Lower lobe of right lung (tissue), 2 donors: Measurements from ENCODE around the gene PHB1. TPM values are rescaled to one million over a fixed set of nuclear protein-coding genes. Genes with fewer than 3 reads are reported as not detected.

ENCODE experiments used
- ATAC-seq, 2 donors: fragments of 200-7000 bp; cut with Tn5 transposase; one replicate each; pipeline ENCODE4 v1.9.1; 2020 to 2022; ENCODE audit warnings: mild to moderate bottlenecking in 2 of 2, moderate library complexity in 2 of 2
- DNase-seq: peaks from one replicate; pipeline ENCODE4 v3.0.0-alpha.2; 2020
- H3K27ac ChIP-seq: fragments of 200-600 bp; one replicate; pipeline ENCODE4 v1.8.0; 2022
- H3K27me3 ChIP-seq: fragments of 200-600 bp; one replicate; pipeline ENCODE4 v1.8.0; 2022; ENCODE audit warnings: low read depth
- H3K36me3 ChIP-seq: fragments of 200-600 bp; one replicate; pipeline ENCODE4 v1.8.0; 2022; ENCODE audit warnings: mild to moderate bottlenecking
- H3K4me1 ChIP-seq: fragments of 200-600 bp; one replicate; pipeline ENCODE4 v1.8.0; 2022
- H3K4me3 ChIP-seq: fragments of 200-600 bp; one replicate; pipeline ENCODE4 v1.8.0; 2022; ENCODE audit warnings: mild to moderate bottlenecking
- H3K9me3 ChIP-seq: fragments of 200-600 bp; one replicate; pipeline ENCODE4 v1.8.0; 2022
- intact Hi-C: fragments of 100-400 bp; cut with DNase I; formaldehyde crosslinking; loops from one replicate; pipeline ENCODE4 v1.11.0; 2022
- total RNA-seq: library from RNA; stranded (reverse); fragmentation: NEBNext Ultra II Directional; extraction: Animal tissue kit (Norgen Biotek cat#: 25700); gene quantifications from one replicate; pipeline ENCODE4 v1.2.1, GENCODE V29; 2021
- TF ChIP-seq, protein P1 (sequence below): fragments of 200-600 bp; IDR thresholded peaks from one replicate; pipeline ENCODE4 v1.8.0; 2022; ENCODE audit warnings: antibody characterized with exemption, mild to moderate bottlenecking
- donor health status: DM: no; HTN: yes; CAD: no; lungs with severe emphysema.

Gene PHB1
- total RNA-seq, 1 donor from 2014 or later = 113 TPM

DNA sequence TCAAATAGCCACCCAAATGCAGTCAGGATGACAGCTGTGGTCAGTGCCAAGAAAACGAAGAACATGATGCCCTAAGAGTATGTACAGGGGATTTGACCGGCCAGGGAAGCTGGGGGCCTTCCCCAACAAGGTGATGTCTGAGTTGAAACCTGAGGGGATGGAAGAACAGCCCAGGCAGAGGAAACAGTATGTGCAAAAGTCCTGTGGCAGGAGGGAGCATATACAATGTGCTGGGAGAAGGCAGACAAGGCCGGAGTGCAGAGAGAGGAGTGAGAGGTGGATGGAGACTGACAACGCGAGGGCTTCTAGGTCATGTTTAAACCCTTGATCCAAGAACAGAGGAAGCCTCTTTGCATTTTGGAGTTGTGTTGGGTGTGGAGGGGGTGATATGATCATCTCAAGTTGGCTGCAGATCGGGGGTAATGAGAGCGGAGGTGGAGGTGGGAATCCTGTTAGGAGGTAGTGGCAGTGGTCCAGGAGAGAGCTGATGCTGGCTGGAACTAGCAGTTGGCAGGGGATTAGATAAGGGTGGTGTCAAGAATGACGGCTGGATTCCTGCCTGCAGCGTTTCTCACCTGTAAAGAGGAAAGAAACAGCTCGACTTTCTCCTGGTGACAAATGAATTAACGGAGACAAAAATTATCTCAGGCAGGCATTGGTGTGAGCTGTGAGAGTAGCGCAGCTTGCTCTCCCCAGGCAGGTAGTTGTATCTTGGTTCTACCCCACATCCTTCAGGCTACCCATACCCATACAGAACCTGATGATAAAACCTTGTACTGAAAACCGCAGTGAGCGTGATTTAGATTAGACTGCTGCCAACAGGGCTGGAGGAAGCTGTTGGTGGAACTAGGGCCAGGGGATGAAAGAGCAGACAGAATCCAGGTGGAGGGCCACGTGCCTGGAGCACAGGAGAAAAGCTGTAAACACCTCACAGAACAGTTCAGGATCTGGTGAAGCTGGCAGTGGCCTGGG is 43.2 kb upstream of the PHB1 start:
- ATAC-seq = no peak
- no peaks in the 10 kb centered on the region for H3K9me3 ChIP-seq
- TF ChIP-seq, protein P1, sequence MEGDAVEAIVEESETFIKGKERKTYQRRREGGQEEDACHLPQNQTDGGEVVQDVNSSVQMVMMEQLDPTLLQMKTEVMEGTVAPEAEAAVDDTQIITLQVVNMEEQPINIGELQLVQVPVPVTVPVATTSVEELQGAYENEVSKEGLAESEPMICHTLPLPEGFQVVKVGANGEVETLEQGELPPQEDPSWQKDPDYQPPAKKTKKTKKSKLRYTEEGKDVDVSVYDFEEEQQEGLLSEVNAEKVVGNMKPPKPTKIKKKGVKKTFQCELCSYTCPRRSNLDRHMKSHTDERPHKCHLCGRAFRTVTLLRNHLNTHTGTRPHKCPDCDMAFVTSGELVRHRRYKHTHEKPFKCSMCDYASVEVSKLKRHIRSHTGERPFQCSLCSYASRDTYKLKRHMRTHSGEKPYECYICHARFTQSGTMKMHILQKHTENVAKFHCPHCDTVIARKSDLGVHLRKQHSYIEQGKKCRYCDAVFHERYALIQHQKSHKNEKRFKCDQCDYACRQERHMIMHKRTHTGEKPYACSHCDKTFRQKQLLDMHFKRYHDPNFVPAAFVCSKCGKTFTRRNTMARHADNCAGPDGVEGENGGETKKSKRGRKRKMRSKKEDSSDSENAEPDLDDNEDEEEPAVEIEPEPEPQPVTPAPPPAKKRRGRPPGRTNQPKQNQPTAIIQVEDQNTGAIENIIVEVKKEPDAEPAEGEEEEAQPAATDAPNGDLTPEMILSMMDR = no peak
- DNase-seq = no peak
- no peak overlapping the region for H3K4me3 ChIP-seq
- H3K36me3 ChIP-seq = no peaks in the 10 kb centered on the region
- peaks cover 60% of the 10 kb centered on the region for H3K27me3 ChIP-seq
- no peaks in the 10 kb centered on the region for H3K4me1 ChIP-seq
- intact Hi-C loops = no loop called here
- H3K27ac ChIP-seq = no peak overlapping the region

DNA sequence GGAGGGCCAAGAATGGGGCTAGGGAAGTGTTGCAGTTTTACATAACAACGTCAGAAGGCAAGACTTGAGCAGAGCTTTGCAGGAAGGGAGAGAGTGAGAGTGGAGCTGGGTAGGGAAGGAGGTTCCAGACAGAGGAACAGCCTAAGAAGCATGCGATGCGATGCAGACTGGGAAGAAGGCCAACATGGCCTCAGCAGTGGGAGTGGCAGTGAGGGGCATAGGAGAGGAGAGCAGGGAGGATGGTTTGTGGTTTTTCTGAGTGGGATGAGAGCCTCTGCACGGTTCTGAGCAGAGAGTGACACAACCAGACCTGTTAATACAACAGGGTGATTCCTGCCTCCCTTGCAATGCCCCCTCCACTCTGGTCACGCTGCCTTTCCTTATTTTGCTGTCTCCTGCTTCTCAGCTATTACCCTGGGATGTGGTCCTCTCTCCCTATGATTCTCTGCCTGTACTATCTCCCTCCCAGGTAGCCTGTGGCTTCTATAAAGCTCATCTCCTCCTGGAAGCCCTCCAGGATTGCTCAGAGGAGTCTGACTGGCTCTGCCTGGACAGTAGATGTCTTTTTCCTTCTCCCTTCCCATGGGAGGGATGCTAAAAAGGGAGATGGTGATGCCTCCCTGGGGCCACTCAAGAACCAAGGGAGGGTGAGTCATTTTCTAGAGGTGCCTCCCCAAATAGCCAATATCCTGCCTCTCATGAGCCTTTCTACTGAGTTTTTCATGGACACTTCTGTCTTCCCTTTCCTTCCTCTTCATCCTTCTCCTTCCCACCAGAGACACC is 41.7 kb upstream of the PHB1 start:
- intact Hi-C loops = no loop called here
- TF ChIP-seq, protein P1 = no peak
- no peaks in the 10 kb centered on the region for H3K9me3 ChIP-seq
- DNase-seq (no peak), ATAC-seq (no peak)
- no peaks in the 10 kb centered on the region for H3K4me1 ChIP-seq
- no peak overlapping the region for H3K4me3 ChIP-seq
- peaks cover 52% of the 10 kb centered on the region for H3K27me3 ChIP-seq
- no peaks in the 10 kb centered on the region for H3K36me3 ChIP-seq
- H3K27ac ChIP-seq = no peak overlapping the region

DNA sequence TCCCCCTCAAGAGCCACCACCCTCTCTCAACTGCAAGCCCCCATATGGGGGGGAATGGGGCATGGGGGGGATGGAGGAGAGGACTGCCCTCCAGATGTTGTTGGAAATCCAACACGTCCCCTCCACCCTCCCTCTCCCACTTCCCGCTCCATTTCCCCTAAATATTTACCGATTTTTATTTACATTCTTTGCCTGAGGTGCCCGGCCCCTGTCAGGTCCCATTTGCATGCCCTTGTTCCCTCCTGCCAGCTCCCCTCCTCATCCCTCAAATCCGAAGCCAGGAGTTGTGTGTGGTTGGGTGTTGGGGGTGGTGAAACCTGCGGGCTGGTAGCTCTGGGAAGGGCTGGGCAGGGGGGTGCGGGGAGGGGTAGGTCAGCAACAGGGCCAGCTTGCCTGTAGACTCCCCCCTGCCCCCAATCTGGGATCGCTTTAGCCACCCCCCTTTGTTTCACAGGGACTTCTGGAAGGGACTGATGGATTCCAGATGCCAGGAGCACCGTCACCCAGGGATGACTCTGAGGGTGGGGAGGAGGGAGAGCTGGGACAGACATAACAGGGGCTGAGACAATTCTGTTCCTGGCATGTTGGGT is 40.7 kb upstream of the PHB1 start:
- H3K4me1 ChIP-seq = no peaks in the 10 kb centered on the region
- TF ChIP-seq, protein P1 = no peak
- ATAC-seq (no peak), DNase-seq (no peak)
- no peaks in the 10 kb centered on the region for H3K36me3 ChIP-seq
- no peak overlapping the region for H3K27ac ChIP-seq
- H3K4me3 ChIP-seq = no peak overlapping the region
- peaks cover 43% of the 10 kb centered on the region for H3K27me3 ChIP-seq
- no peaks in the 10 kb centered on the region for H3K9me3 ChIP-seq
- intact Hi-C loops = no loop called here

DNA sequence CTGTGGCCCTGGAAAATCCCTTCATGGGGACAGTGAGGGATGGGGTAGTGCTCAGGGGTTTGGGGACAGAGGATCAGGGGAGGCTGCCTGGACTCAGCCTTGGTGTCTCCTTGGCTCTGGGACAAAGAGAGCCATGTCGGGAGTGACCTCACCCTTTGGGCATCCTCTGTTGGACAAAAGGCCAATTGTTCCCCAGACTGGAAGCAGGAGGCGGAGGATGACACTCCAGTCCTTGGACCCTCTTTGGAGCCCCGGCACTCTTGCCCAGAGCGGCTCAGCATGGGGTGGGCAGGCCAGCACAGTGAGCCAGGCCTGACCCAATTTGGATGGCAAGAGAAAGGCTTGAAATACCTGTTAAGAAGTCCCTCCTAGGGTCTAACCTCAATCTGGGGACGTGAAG is 39.4 kb upstream of the PHB1 start:
- intact Hi-C loops = no loop called here
- Histone ChIP-seq H3K36me3 (no peaks in the 10 kb centered on the region), H3K9me3 (no peaks in the 10 kb centered on the region), H3K4me3 (no peak overlapping the region), H3K27me3 (peaks cover 35% of the 10 kb centered on the region), H3K27ac (no peak overlapping the region), H3K4me1 (no peaks in the 10 kb centered on the region)
- no peak for DNase-seq
- ATAC-seq = no peak
- TF ChIP-seq, protein P1 = no peak

DNA sequence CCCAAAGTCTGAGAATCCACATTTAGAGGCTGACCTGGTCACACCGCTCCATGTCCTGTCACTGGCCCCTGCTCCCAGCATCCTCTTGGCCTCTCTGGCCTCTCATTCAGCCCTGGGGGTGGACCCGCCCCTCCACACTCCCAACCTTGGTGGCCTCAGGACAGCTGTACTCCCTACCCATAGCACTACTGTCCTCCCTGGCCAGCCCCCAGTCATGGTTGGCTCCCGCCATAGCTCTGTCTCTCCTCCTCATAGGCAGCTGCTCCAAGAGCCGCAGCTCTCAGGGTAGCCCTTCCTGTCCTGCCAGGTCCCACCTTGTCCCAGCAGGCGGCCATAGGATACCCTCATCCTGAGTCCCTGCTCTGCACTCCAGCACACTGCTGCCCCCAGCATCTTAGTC is 38.0 kb upstream of the PHB1 start:
- no peak overlapping the region for H3K4me3 ChIP-seq
- H3K4me1 ChIP-seq = no peaks in the 10 kb centered on the region
- no peak overlapping the region for H3K27ac ChIP-seq
- H3K36me3 ChIP-seq = no peaks in the 10 kb centered on the region
- TF ChIP-seq, protein P1 = no peak
- H3K27me3 ChIP-seq = peaks cover 22% of the 10 kb centered on the region
- DNase-seq (no peak), ATAC-seq (no peak)
- intact Hi-C loops = no loop called here
- no peaks in the 10 kb centered on the region for H3K9me3 ChIP-seq
